ENCODE data around the gene TUBA1C.
"Not testable (repeated sequence)": the region's sequence is repeated elsewhere in the genome, so short reads cannot be mapped to it uniquely, and the experiment has no call there.

TUBA1C gene

GRCh38 chr12:49263400-49263763, 1.5 kb upstream of the TUBA1C start:
- no peak for FAIRE-seq
- DNase-seq (ENCODE audit: insufficient read length, low spot score), result no peak
- TF ChIP-seq POLR2A (IDR thresholded peaks at IDR 0.05; ENCODE audit: low read depth, low read length) (no peak), POLR2AphosphoS5 (IDR thresholded peaks at IDR 0.05; ENCODE audit: low read depth, low read length) (no peak), POU2F2 (IDR thresholded peaks at IDR 0.05; ENCODE audit: low read depth, low read length) (no peak), SPI1 (IDR thresholded peaks at IDR 0.05; ENCODE audit: low read depth, low read length) (no peak), PAX5 (IDR thresholded peaks at IDR 0.05; ENCODE audit: insufficient read depth, low read length, severe bottlenecking) (no peak), TAF1 (IDR thresholded peaks at IDR 0.05; ENCODE audit: low read depth, low read length) (no peak)

GRCh38 chr12:49264466-49264872, 413 bp upstream of the TUBA1C start:
- no peak for FAIRE-seq

GRCh38 chr12:49269191-49269590, 4.3 kb downstream of the TUBA1C start:
- not testable (repeated sequence) for DNase-seq (ENCODE audit: insufficient read length, low spot score); FAIRE-seq

More at GRCh38 chr12:49264466-49264872, 413 bp upstream of the TUBA1C start:
- DNase-seq (ENCODE audit: insufficient read length, low spot score), result peak; percentile 64
- TF ChIP-seq TAF1 (IDR thresholded peaks at IDR 0.05; ENCODE audit: low read depth, low read length), result no peak
- TF ChIP-seq PAX5 (IDR thresholded peaks at IDR 0.05; ENCODE audit: insufficient read depth, low read length, severe bottlenecking), result no peak
- TF ChIP-seq POLR2AphosphoS5 (IDR thresholded peaks at IDR 0.05; ENCODE audit: low read depth, low read length), result no peak
- no peak for TF ChIP-seq POLR2A (IDR thresholded peaks at IDR 0.05; ENCODE audit: low read depth, low read length)
- no peak for TF ChIP-seq POU2F2 (IDR thresholded peaks at IDR 0.05; ENCODE audit: low read depth, low read length)
- no peak for TF ChIP-seq SPI1 (IDR thresholded peaks at IDR 0.05; ENCODE audit: low read depth, low read length)

GRCh38 chr12:49272790-49273725, 8.2 kb downstream of the TUBA1C start:
- DNase-seq (ENCODE audit: insufficient read length, low spot score) (no peak), FAIRE-seq (no peak)
- TF ChIP-seq SPI1 (IDR thresholded peaks at IDR 0.05; ENCODE audit: low read depth, low read length), result no peak
- TF ChIP-seq POLR2AphosphoS5 (IDR thresholded peaks at IDR 0.05; ENCODE audit: low read depth, low read length), result no peak
- TF ChIP-seq POU2F2 (IDR thresholded peaks at IDR 0.05; ENCODE audit: low read depth, low read length), result no peak
- TF ChIP-seq TAF1 (IDR thresholded peaks at IDR 0.05; ENCODE audit: low read depth, low read length), result no peak
- TF ChIP-seq PAX5 (IDR thresholded peaks at IDR 0.05; ENCODE audit: insufficient read depth, low read length, severe bottlenecking), result no peak
- TF ChIP-seq POLR2A (IDR thresholded peaks at IDR 0.05; ENCODE audit: low read depth, low read length), result no peak

GRCh38 chr12:49273726-49274395, 9.0 kb downstream of the TUBA1C start:
- peak; percentile 51; the same call in 1 of the 2 replicates for TF ChIP-seq POLR2AphosphoS5 (IDR thresholded peaks at IDR 0.05; ENCODE audit: low read depth, low read length)
- no peak for TF ChIP-seq PAX5 (IDR thresholded peaks at IDR 0.05; ENCODE audit: insufficient read depth, low read length, severe bottlenecking)
- TF ChIP-seq POLR2A (IDR thresholded peaks at IDR 0.05; ENCODE audit: low read depth, low read length), result 0 out of 2 replicates have a peak, but pooled peaks have one; percentile 33
- TF ChIP-seq POU2F2 (IDR thresholded peaks at IDR 0.05; ENCODE audit: low read depth, low read length), result no peak
- no peak for TF ChIP-seq TAF1 (IDR thresholded peaks at IDR 0.05; ENCODE audit: low read depth, low read length)
- TF ChIP-seq SPI1 (IDR thresholded peaks at IDR 0.05; ENCODE audit: low read depth, low read length), result no peak
- FAIRE-seq (no peak), DNase-seq (ENCODE audit: insufficient read length, low spot score) (no peak)

GRCh38 chr12:49274396-49275069, 9.7 kb downstream of the TUBA1C start:
- peak; percentile 59; the same call in 1 of the 2 replicates for TF ChIP-seq POLR2AphosphoS5 (IDR thresholded peaks at IDR 0.05; ENCODE audit: low read depth, low read length)
- peak; percentile 22; the same call in 1 of the 2 replicates for TF ChIP-seq POLR2A (IDR thresholded peaks at IDR 0.05; ENCODE audit: low read depth, low read length)
- no peak for TF ChIP-seq PAX5 (IDR thresholded peaks at IDR 0.05; ENCODE audit: insufficient read depth, low read length, severe bottlenecking)
- no peak for FAIRE-seq
- DNase-seq (ENCODE audit: insufficient read length, low spot score), result no peak

GRCh38 chr12:49276304-49277290, 11.7 kb downstream of the TUBA1C start:
- FAIRE-seq, result no peak
- no peak for DNase-seq (ENCODE audit: insufficient read length, low spot score)
- no peak for TF ChIP-seq PAX5 (IDR thresholded peaks at IDR 0.05; ENCODE audit: insufficient read depth, low read length, severe bottlenecking)
- no peak for TF ChIP-seq POLR2A (IDR thresholded peaks at IDR 0.05; ENCODE audit: low read depth, low read length)
- TF ChIP-seq SPI1 (IDR thresholded peaks at IDR 0.05; ENCODE audit: low read depth, low read length), result no peak
- no peak for TF ChIP-seq POLR2AphosphoS5 (IDR thresholded peaks at IDR 0.05; ENCODE audit: low read depth, low read length)
- TF ChIP-seq TAF1 (IDR thresholded peaks at IDR 0.05; ENCODE audit: low read depth, low read length), result no peak
- TF ChIP-seq POU2F2 (IDR thresholded peaks at IDR 0.05; ENCODE audit: low read depth, low read length), result no peak

- no peak for FAIRE-seq
- TF ChIP-seq TAF1 (IDR thresholded peaks at IDR 0.05; ENCODE audit: low read depth, low read length) (no peak), POLR2AphosphoS5 (IDR thresholded peaks at IDR 0.05; ENCODE audit: low read depth, low read length) (no peak), POLR2A (IDR thresholded peaks at IDR 0.05; ENCODE audit: low read depth, low read length) (no peak), POU2F2 (IDR thresholded peaks at IDR 0.05; ENCODE audit: low read depth, low read length) (no peak), SPI1 (IDR thresholded peaks at IDR 0.05; ENCODE audit: low read depth, low read length) (no peak), PAX5 (IDR thresholded peaks at IDR 0.05; ENCODE audit: insufficient read depth, low read length, severe bottlenecking) (no peak)
- DNase-seq (ENCODE audit: insufficient read length, low spot score), result no peak
Measured at GRCh38 chr12:49277466-49277865, 12.6 kb downstream of the TUBA1C start.

Data from GM12891 (cell line).